ENCODE data around the gene ORMDL2.

Gene ORMDL2

GRCh38 chr12:55843431-55843830 is 25.6 kb downstream of the ORMDL2 start:
- Histone ChIP-seq H3K9me3 (replicated peaks; ENCODE audit: insufficient read depth, low read length) (no peaks in the 10 kb centered on the region), H2AFZ (ENCODE audit: low read length) (no peak overlapping the region), H3K36me3 (replicated peaks; ENCODE audit: insufficient read depth, low read length) (no peaks in the 10 kb centered on the region), H3K27me3 (replicated peaks; ENCODE audit: insufficient read depth, low read length) (peaks cover 6% of the 10 kb centered on the region; the same call in 1 of the 2 replicates), H3K27ac (ENCODE audit: low read length) (no peak overlapping the region), H3K9ac (ENCODE audit: low read length) (no peak overlapping the region), H3K9me2 (replicated peaks; ENCODE audit: insufficient read depth, low read length) (no peaks in the 10 kb centered on the region), H3K4me3 (ENCODE audit: low read length) (no peak overlapping the region), H3F3A (ENCODE audit: insufficient read depth, low read length) (no peaks in the 10 kb centered on the region), H4K20me1 (ENCODE audit: insufficient read depth, low read length) (no peaks in the 10 kb centered on the region), H3K4me2 (ENCODE audit: low read depth, low read length) (no peak overlapping the region), H3K4me1 (ENCODE audit: low read length) (no peaks in the 10 kb centered on the region), H3K79me2 (ENCODE audit: low read length) (no peaks in the 10 kb centered on the region)
- no peak for DNase-seq
- TF ChIP-seq EZH2phosphoT487 (IDR thresholded peaks at IDR 0.05; ENCODE audit: low read length) (no peak), CTCF (IDR thresholded peaks at IDR 0.05; ENCODE audit: low read length) (no peak), EZH2 (optimal IDR thresholded peaks at IDR 0.05; ENCODE audit: low read depth, low read length) (no peak)

- Histone ChIP-seq H4K20me1 (ENCODE audit: insufficient read depth, low read length) (no peaks in the 10 kb centered on the region), H3K4me3 (ENCODE audit: low read length) (no peak overlapping the region), H3K4me2 (ENCODE audit: low read depth, low read length) (no peak overlapping the region), H3K27me3 (replicated peaks; ENCODE audit: insufficient read depth, low read length) (peaks cover 6% of the 10 kb centered on the region; the same call in 1 of the 2 replicates), H2AFZ (ENCODE audit: low read length) (no peak overlapping the region), H3K9me2 (replicated peaks; ENCODE audit: insufficient read depth, low read length) (no peaks in the 10 kb centered on the region), H3K9ac (ENCODE audit: low read length) (no peak overlapping the region), H3K27ac (ENCODE audit: low read length) (no peak overlapping the region), H3K9me3 (replicated peaks; ENCODE audit: insufficient read depth, low read length) (no peaks in the 10 kb centered on the region), H3K79me2 (ENCODE audit: low read length) (no peaks in the 10 kb centered on the region), H3F3A (ENCODE audit: insufficient read depth, low read length) (no peaks in the 10 kb centered on the region), H3K36me3 (replicated peaks; ENCODE audit: insufficient read depth, low read length) (no peaks in the 10 kb centered on the region), H3K4me1 (ENCODE audit: low read length) (no peaks in the 10 kb centered on the region)
- no peak for DNase-seq
- TF ChIP-seq EZH2 (optimal IDR thresholded peaks at IDR 0.05; ENCODE audit: low read depth, low read length): no peak
- no peak for TF ChIP-seq EZH2phosphoT487 (IDR thresholded peaks at IDR 0.05; ENCODE audit: low read length)
- TF ChIP-seq CTCF (IDR thresholded peaks at IDR 0.05; ENCODE audit: low read length): no peak
These were observed 27.1 kb downstream of the ORMDL2 start for GRCh38 chr12:55844961-55845360.

- TF ChIP-seq CTCF (IDR thresholded peaks at IDR 0.05; ENCODE audit: low read length) (no peak), EZH2phosphoT487 (IDR thresholded peaks at IDR 0.05; ENCODE audit: low read length) (no peak), EZH2 (optimal IDR thresholded peaks at IDR 0.05; ENCODE audit: low read depth, low read length) (no peak)
- H3K27ac ChIP-seq (ENCODE audit: low read length): no peak overlapping the region
These were observed 27.5 kb downstream of the ORMDL2 start for GRCh38 chr12:55845361-55845760.

More at GRCh38 chr12:55845361-55845760, 27.5 kb downstream of the ORMDL2 start:
- Histone ChIP-seq H3K4me3 (ENCODE audit: low read length) (no peak overlapping the region), H3K4me1 (ENCODE audit: low read length) (no peaks in the 10 kb centered on the region), H3F3A (ENCODE audit: insufficient read depth, low read length) (no peaks in the 10 kb centered on the region), H3K36me3 (replicated peaks; ENCODE audit: insufficient read depth, low read length) (no peaks in the 10 kb centered on the region), H3K9ac (ENCODE audit: low read length) (no peak overlapping the region), H2AFZ (ENCODE audit: low read length) (no peak overlapping the region), H3K9me3 (replicated peaks; ENCODE audit: insufficient read depth, low read length) (no peaks in the 10 kb centered on the region), H3K4me2 (ENCODE audit: low read depth, low read length) (no peak overlapping the region), H3K79me2 (ENCODE audit: low read length) (no peaks in the 10 kb centered on the region), H4K20me1 (ENCODE audit: insufficient read depth, low read length) (no peaks in the 10 kb centered on the region), H3K27me3 (replicated peaks; ENCODE audit: insufficient read depth, low read length) (peaks cover 6% of the 10 kb centered on the region; the same call in 1 of the 2 replicates), H3K9me2 (replicated peaks; ENCODE audit: insufficient read depth, low read length) (no peaks in the 10 kb centered on the region)
- DNase-seq: no peak
